AG04450 (cell line): ENCODE results near the gene PTCSC3. TPM values are rescaled to one million over a fixed set of nuclear protein-coding genes. Genes with fewer than 3 reads are reported as not detected.

Experiments
- CTCF ChIA-PET: fragments of 300-600, 350-600 bp; formaldehyde crosslinking; extraction: SDS; loops from one replicate; lab custom pipeline; 2022; ENCODE audit warnings: antibody characterized with exemption, inconsistent platforms; lab: Charles Lee
- POLR2A ChIA-PET: fragments of 350-600 bp; formaldehyde crosslinking; extraction: SDS; loops from one replicate; lab custom pipeline; 2021; ENCODE audit warnings: antibody characterized with exemption, inconsistent platforms; lab: Yijun Ruan, JAX
- DNase-seq: peaks from one replicate; pipeline ENCODE4 v3.0.0-alpha.2; 2011; ENCODE audit warnings: low read depth, low spot score
- H3K27ac ChIP-seq: one replicate; pipeline ENCODE4 v1.5.1; 2012; ENCODE audit warnings: low read depth, low read length, control low read depth
- H3K27me3 ChIP-seq: one replicate; pipeline ENCODE4 v1.6.0; 2012; ENCODE audit warnings: low read length; ENCODE audit not compliant: control insufficient read depth, insufficient read depth
- H3K4me3 ChIP-seq: 2 replicates; pipeline ENCODE4 v1.5.1; 2011; ENCODE audit warnings: mild to moderate bottlenecking, low read depth, low read length, control low read depth
- H3K9me3 ChIP-seq: 2 replicates; pipeline ENCODE4 v1.5.1; 2012; ENCODE audit warnings: low read length; ENCODE audit not compliant: control insufficient read depth, insufficient read depth
- polyA plus RNA-seq: library from polyadenylated mRNA; depleted of rRNA; stranded (reverse); fragments of >200 nt; gene quantifications from 2 replicates; pipeline ENCODE4 v1.2.3, GENCODE V29; 2011
- TF ChIP-seq, protein P1 (sequence below): IDR thresholded peaks from 2 replicates; pipeline ENCODE4 v1.5.1; 2011; ENCODE audit warnings: low read depth, low read length, control low read depth, inconsistent platforms

The PTCSC3 gene
- polyA plus RNA-seq, 1 experiment, result not detected

DNA sequence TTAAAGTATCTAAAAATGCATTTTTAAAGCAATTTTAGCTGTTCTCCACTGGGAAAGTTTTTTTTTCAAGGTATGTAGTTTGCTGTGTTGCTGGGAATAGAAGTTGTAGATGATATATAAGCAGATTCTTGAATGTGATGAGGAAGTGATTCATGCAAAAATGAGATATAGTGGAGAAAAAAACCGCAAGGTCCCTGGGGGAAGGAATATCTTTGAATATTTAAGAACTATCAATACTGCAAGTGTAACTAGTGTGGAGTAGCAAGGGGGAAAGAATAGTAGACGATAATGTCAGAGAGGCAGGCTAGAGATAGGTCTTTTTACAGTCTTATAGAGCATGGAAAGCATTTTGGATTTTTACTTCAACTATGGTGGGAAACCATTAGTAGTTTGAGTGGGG lies 42.5 kb downstream of the PTCSC3 start:
- H3K27me3 ChIP-seq, result no peaks in the 10 kb centered on the region
- TF ChIP-seq, protein P1, sequence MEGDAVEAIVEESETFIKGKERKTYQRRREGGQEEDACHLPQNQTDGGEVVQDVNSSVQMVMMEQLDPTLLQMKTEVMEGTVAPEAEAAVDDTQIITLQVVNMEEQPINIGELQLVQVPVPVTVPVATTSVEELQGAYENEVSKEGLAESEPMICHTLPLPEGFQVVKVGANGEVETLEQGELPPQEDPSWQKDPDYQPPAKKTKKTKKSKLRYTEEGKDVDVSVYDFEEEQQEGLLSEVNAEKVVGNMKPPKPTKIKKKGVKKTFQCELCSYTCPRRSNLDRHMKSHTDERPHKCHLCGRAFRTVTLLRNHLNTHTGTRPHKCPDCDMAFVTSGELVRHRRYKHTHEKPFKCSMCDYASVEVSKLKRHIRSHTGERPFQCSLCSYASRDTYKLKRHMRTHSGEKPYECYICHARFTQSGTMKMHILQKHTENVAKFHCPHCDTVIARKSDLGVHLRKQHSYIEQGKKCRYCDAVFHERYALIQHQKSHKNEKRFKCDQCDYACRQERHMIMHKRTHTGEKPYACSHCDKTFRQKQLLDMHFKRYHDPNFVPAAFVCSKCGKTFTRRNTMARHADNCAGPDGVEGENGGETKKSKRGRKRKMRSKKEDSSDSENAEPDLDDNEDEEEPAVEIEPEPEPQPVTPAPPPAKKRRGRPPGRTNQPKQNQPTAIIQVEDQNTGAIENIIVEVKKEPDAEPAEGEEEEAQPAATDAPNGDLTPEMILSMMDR, result no peak
- DNase-seq, result no peak
- no peak overlapping the region for H3K27ac ChIP-seq
- ChIA-PET CTCF (no interaction called here), POLR2A (no interaction called here)
- no peak overlapping the region for H3K4me3 ChIP-seq
- H3K9me3 ChIP-seq, result no peaks in the 10 kb centered on the region

- no peak overlapping the region for H3K4me3 ChIP-seq
- no peaks in the 10 kb centered on the region for H3K27me3 ChIP-seq
- CTCF ChIA-PET, result no interaction called here
- no peaks in the 10 kb centered on the region for H3K9me3 ChIP-seq
- H3K27ac ChIP-seq, result no peak overlapping the region
- TF ChIP-seq, protein P1, result no peak
- DNase-seq, result no peak
- POLR2A ChIA-PET, result no interaction called here
Measured at GRCh38 chr14:36132826-36133225, 43.7 kb downstream of the PTCSC3 start.

- no peaks in the 10 kb centered on the region for H3K27me3 ChIP-seq
- CTCF ChIA-PET, result no interaction called here
- no peaks in the 10 kb centered on the region for H3K9me3 ChIP-seq
- no peak overlapping the region for H3K4me3 ChIP-seq
- TF ChIP-seq, protein P1, result no peak
- DNase-seq, result no peak
- H3K27ac ChIP-seq, result no peak overlapping the region
- POLR2A ChIA-PET, result no interaction called here
Measured at GRCh38 chr14:36130186-36130585, 46.3 kb downstream of the PTCSC3 start.

DNA sequence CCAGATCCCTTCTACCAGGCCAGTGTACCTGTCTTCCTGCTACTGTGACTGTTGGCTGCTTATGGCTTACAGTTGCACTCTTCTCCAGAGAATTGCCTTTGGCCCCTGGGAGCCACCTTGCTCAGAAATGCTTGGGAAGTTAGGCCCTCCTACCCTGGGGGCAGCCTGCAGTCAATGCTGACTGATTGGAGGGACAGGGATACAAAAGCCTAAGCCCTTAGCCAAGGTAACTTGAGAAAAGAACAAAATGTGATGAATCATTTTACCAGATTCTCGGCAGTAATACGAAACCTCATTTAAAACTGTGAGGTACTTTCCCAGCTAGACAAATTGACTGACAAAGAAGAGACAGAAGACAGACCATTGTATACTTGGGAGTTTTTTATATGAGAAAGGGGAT lies 47.3 kb downstream of the PTCSC3 start:
- POLR2A ChIA-PET, result no interaction called here
- no peaks in the 10 kb centered on the region for H3K27me3 ChIP-seq
- DNase-seq, result no peak
- TF ChIP-seq, protein P1, result no peak
- H3K9me3 ChIP-seq, result no peaks in the 10 kb centered on the region
- no peak overlapping the region for H3K4me3 ChIP-seq
- no peak overlapping the region for H3K27ac ChIP-seq
- CTCF ChIA-PET, result no interaction called here

DNA sequence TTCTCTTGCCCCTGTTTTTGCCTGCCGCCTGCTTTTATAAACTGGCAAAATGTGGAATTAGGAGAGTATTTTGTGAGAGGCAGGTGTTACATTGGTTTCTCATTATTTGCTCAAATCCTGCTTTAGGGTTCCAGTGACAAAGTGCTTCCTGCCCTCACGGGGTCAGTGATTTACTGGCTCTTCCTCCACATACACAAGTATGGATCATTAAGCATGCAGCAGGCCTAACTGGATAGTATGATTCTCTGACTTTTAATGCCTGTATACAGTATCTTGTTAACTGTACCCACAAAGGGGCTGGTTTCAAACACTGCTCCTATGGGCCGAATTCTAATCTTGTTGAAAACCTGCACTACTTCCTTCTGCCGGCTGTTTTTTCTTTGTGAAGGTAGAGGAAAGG lies 63.2 kb downstream of the PTCSC3 start:
- TF ChIP-seq, protein P1, result no peak
- CTCF ChIA-PET, result no interaction called here

More for the DNA sequence above, 63.2 kb downstream of the PTCSC3 start:
- Histone ChIP-seq H3K4me3 (no peak overlapping the region), H3K9me3 (no peaks in the 10 kb centered on the region), H3K27ac (no peak overlapping the region), H3K27me3 (no peaks in the 10 kb centered on the region)
- POLR2A ChIA-PET, result no interaction called here
- no peak for DNase-seq
